HEK293T (cell line): ENCODE data around the gene TSKU.

ENCODE experiments used
- CTCF ChIA-PET: fragments of 350-600 bp; formaldehyde crosslinking; extraction: SDS; loops from one replicate; lab custom pipeline; 2021; ENCODE audit warnings: antibody characterized with exemption, inconsistent platforms; lab: Yijun Ruan, JAX
- POLR2A ChIA-PET: fragments of 350-600 bp; formaldehyde crosslinking; extraction: SDS; loops from one replicate; lab custom pipeline; 2020; ENCODE audit warnings: antibody characterized with exemption, inconsistent platforms; lab: Yijun Ruan, JAX
- DNase-seq: peaks from one replicate; pipeline ENCODE4 v3.0.0; 2012; ENCODE audit warnings: mixed read lengths; ENCODE audit errors: extremely low spot score
- ARNT ChIP-seq: fragments of 450-650 bp; IDR thresholded peaks from 2 replicates; pipeline ENCODE4 v1.6.1; 2017; ENCODE audit warnings: mild to moderate bottlenecking
- BHLHE40 ChIP-seq: fragments of 450-650 bp; IDR thresholded peaks from 2 replicates; pipeline ENCODE4 v1.6.1; 2016; ENCODE audit warnings: mild to moderate bottlenecking, moderate library complexity, borderline replicate concordance
- CTBP1 ChIP-seq: fragments of 450-650 bp; IDR thresholded peaks from 2 replicates; pipeline ENCODE4 v1.6.1; 2016; ENCODE audit warnings: borderline replicate concordance
- ELF4 ChIP-seq: fragments of 450-650 bp; IDR thresholded peaks from 2 replicates; pipeline ENCODE4 v1.6.1; 2017; ENCODE audit warnings: antibody characterized with exemption
- FOXA1 ChIP-seq: fragments of 450-650 bp; IDR thresholded peaks from 2 replicates; pipeline ENCODE4 v1.6.1; 2016; ENCODE audit warnings: mild to moderate bottlenecking
- FOXK2 ChIP-seq: fragments of 450-650 bp; IDR thresholded peaks from 2 replicates; pipeline ENCODE4 v1.6.1; 2016; ENCODE audit warnings: mild to moderate bottlenecking
- FOXM1 ChIP-seq: fragments of 450-650 bp; IDR thresholded peaks from 2 replicates; pipeline ENCODE4 v1.6.1; 2017; ENCODE audit warnings: mild to moderate bottlenecking, borderline replicate concordance
- HDGF ChIP-seq: fragments of 450-650 bp; IDR thresholded peaks from 2 replicates; pipeline ENCODE4 v1.6.1; 2017; ENCODE audit warnings: antibody characterized with exemption, borderline replicate concordance
- L3MBTL2 ChIP-seq: fragments of 450-650 bp; conservative IDR thresholded peaks from 2 replicates; pipeline ENCODE4 v1.6.1; 2016; ENCODE audit warnings: mild to moderate bottlenecking
- LEF1 ChIP-seq: fragments of 450-650 bp; IDR thresholded peaks from 2 replicates; pipeline ENCODE4 v1.6.1; 2017; ENCODE audit warnings: mild to moderate bottlenecking, borderline replicate concordance
- NFRKB ChIP-seq: fragments of 450-650 bp; IDR thresholded peaks from 2 replicates; pipeline ENCODE4 v1.6.1; 2016; ENCODE audit warnings: mild to moderate bottlenecking, moderate library complexity
- SP1 ChIP-seq: fragments of 450-650 bp; IDR thresholded peaks from 2 replicates; pipeline ENCODE4 v1.6.1; 2017
- SUZ12 ChIP-seq: fragments of 450-650 bp; IDR thresholded peaks from 2 replicates; pipeline ENCODE4 v1.6.1; 2016; ENCODE audit warnings: mild to moderate bottlenecking
- TARDBP ChIP-seq: fragments of 450-650 bp; IDR thresholded peaks from 2 replicates; pipeline ENCODE4 v1.6.1; 2016
- ZNF384 ChIP-seq: fragments of 450-650 bp; IDR thresholded peaks from 2 replicates; pipeline ENCODE4 v1.6.1; 2016
- TF ChIP-seq, protein P1 (sequence below): fragments of 450-650 bp; IDR thresholded peaks from 2 replicates; pipeline ENCODE4 v1.6.1; 2016

TSKU gene

DNA sequence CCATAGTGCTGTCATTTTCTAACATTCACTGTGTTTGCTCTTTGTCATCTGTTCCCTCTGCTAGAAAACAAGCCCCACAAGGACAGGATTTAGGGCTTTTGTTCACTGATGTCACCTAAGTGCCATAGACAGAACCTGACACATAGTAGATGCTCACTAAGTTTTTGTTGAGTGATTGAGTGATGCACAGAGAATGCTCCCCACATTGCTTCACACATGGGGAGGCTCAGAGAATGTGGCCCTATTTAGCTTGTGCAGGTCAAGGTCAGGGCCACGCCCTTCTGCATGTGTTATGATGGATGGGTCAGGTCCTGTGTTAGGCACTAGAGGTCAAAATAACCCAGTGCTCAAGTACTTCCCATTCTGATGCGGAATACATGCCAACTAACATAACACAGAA is 33.1 kb upstream of the TSKU start:
- ChIA-PET CTCF (no interaction called here), POLR2A (no interaction called here)
- TF ChIP-seq SP1 (no peak), L3MBTL2 (no peak), CTBP1 (no peak), TARDBP (no peak)

DNA sequence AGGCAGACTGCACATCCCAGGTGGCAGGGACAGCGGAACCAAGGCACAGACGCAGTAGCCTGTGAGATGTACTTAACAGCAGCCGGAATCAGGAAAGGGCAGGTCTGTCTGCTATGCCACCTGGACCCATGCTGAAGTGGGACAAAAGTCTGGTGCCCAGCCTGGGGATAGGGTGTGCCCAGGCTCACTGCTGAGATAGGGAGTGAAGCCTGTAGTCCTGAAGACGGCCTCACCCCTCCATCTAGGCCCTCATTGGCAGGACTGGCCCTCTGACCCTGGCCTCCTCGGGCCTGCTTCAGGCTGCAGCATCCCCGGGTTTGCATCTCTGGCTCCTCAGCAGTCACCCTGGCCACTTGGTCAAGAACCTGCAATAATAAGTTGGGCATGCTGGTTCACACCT is 32.4 kb upstream of the TSKU start:
- POLR2A ChIA-PET, result no interaction called here
- CTCF ChIA-PET, result no interaction called here
- TF ChIP-seq L3MBTL2, result no peak
- TF ChIP-seq FOXK2, result no peak
- TF ChIP-seq HDGF, result no peak
- TF ChIP-seq, protein P1, sequence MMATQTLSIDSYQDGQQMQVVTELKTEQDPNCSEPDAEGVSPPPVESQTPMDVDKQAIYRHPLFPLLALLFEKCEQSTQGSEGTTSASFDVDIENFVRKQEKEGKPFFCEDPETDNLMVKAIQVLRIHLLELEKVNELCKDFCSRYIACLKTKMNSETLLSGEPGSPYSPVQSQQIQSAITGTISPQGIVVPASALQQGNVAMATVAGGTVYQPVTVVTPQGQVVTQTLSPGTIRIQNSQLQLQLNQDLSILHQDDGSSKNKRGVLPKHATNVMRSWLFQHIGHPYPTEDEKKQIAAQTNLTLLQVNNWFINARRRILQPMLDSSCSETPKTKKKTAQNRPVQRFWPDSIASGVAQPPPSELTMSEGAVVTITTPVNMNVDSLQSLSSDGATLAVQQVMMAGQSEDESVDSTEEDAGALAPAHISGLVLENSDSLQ, result no peak
- DNase-seq, result no peak

More for the DNA sequence above, 33.1 kb upstream of the TSKU start:
- no peak for DNase-seq

DNA sequence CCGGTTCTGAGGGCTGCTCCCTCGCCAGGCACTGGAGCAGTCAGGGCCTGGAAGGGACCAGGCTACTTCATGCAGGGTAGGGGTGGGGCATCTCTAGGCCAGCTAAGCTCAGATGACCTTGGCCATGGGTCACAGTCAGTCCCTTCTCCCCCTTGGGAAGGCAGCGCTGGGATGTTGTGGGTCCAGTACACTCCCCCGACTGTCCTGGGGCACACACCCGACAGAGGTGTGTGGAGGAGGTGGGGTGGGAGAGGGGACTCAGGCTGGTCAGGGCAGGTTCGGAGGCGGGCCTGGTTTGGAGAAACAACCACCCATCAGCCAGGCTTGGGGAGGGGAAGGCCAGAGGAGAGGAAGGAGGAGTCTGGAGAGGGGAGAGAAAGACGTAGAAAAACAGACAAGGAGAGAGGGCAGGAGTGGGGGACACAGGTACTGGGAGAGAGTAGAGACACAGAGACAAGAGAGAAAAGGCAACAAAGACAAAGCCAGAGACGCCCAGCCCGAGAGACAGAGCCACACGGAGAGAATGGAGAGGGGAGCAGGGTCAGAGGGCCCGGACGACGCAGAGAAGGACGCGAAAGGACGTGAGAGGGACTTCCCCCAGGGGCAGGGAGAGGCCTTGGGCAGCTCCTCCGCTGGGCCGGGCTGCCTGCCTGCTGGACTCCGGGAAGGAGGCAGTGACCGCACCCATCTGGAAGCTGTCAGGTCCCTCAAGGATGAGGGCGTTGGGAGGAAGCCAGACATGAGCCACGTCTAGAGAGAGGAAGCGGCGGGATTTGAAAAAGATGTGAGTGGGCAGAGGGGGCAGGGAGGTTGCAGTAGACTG is 30.6 kb upstream of the TSKU start:
- ChIA-PET POLR2A (interaction anchor here (1.7 kb wide), 1 partner anchor 17 kb away, joined by 4 read pairs; no protein-coding TSS in a partner anchor), CTCF (no interaction called here)
- TF ChIP-seq FOXM1, result no peak
- TF ChIP-seq FOXA1, result no peak
- TF ChIP-seq ELF4, result no peak
- TF ChIP-seq L3MBTL2, result no peak
- no peak for TF ChIP-seq LEF1
- no peak for TF ChIP-seq SP1
- TF ChIP-seq BHLHE40, result no peak
- TF ChIP-seq ARNT, result no peak
- no peak for TF ChIP-seq FOXK2
- TF ChIP-seq ZNF384, result no peak
- no peak for TF ChIP-seq NFRKB
- DNase-seq, result no peak

DNA sequence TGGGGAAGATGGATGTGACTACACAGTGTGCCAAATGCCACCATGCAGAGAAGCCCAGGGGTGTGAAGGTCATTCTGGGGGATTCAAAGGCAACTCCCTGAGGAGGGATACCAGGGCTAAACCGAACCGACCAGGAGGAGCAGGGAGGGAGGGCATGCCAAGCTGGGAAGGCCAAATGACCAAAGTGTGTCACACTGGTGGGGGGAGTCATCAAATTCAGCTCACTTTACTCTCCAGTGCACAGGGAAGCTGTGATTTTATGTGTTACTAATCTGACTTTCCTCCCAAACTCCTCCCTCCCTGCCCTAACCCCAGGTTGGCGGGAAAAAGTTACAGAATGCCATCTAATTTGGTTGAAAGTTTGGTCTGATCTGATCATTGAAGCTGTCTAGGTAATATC is 29.7 kb upstream of the TSKU start:
- no peak for TF ChIP-seq TARDBP
- TF ChIP-seq SUZ12, result no peak
- TF ChIP-seq ZNF384, result no peak
- TF ChIP-seq SP1, result no peak
- TF ChIP-seq FOXM1, result no peak
- TF ChIP-seq ELF4, result no peak
- TF ChIP-seq, protein P1, result no peak
- no peak for TF ChIP-seq NFRKB
- no peak for TF ChIP-seq FOXA1
- POLR2A ChIA-PET, result no interaction called here

DNA sequence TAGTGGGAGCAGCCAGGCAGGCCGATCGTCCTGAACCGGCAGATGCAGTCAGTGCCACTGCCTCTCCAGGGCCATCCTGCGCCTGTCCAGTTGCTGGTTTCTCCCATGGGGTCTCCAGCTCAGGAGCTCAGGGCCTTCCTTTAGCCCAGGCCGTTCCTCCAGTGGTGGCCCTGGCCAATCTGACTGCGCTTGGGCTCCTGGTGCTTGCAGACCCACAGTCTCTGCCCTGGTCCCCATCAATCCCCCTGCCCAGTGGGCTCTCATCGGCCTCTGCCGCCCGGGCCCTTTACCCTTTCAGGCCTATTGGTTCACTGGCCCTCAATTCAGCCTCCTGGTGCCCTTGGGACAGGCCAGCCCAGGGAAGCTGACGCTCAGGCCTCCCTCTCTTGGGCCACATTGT is 29.2 kb upstream of the TSKU start:
- DNase-seq, result no peak
- ChIA-PET CTCF (no interaction called here), POLR2A (no interaction called here)
- TF ChIP-seq NFRKB, result no peak
- no peak for TF ChIP-seq L3MBTL2
- TF ChIP-seq ARNT, result no peak
- no peak for TF ChIP-seq FOXK2
- TF ChIP-seq TARDBP, result no peak
- no peak for TF ChIP-seq ZNF384
- no peak for TF ChIP-seq CTBP1
- TF ChIP-seq ELF4, result no peak
- TF ChIP-seq BHLHE40, result no peak
- TF ChIP-seq LEF1, result no peak
- TF ChIP-seq FOXM1, result no peak
- no peak for TF ChIP-seq HDGF
- no peak for TF ChIP-seq SP1
- TF ChIP-seq, protein P1, result no peak

More for the DNA sequence above, 29.7 kb upstream of the TSKU start:
- DNase-seq, result no peak
- CTCF ChIA-PET, result no interaction called here

DNA sequence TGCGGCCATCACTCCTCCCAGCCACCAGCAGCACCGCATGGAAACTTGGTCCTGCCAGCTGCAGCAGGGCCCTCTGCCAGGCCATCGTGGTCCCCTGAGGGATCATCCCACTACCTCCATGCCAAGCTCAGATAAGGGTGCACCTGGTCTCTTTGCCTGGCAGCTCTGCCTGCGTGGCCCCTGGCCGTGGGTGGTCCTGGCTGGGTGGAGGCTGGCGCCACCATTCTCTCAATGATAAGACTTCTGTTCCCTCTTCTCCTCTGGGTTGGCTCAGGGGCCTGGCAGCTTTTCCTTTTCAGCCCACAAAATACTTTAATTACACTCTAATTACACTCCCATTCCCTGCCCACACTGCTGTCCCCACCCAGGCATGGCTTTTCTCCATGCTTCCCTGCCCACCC is 26.8 kb upstream of the TSKU start:
- POLR2A ChIA-PET, result no interaction called here
- CTCF ChIA-PET, result no interaction called here
- DNase-seq, result no peak
- no peak for TF ChIP-seq L3MBTL2

DNA sequence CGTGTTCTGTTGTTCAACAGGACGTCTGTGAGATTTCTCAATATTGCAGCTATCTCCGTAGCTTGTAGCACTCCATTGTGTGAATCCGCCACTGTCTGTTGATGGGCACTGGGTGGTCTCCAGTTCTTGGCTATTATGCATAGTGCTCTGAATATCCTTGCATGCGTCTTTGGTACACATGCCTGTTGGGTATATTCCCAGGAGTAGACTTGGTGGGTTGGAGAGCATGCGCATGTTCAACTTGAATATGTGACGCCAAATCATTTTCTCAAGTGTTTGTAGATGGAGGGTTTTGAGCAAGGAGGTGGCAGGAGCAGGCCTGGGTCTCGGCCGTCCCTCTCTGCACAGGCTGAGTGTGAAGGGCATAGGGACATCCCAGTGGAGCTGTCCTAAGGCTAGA is 24.8 kb upstream of the TSKU start:
- ChIA-PET POLR2A (no interaction called here), CTCF (no interaction called here)
- DNase-seq, result no peak
- TF ChIP-seq BHLHE40, result no peak
- no peak for TF ChIP-seq ARNT
- TF ChIP-seq SP1, result no peak
- TF ChIP-seq, protein P1, result no peak
- no peak for TF ChIP-seq ZNF384
- TF ChIP-seq ELF4, result no peak
- TF ChIP-seq LEF1, result no peak
- no peak for TF ChIP-seq L3MBTL2
- no peak for TF ChIP-seq NFRKB
- TF ChIP-seq FOXM1, result no peak
- TF ChIP-seq CTBP1, result no peak
- TF ChIP-seq FOXK2, result no peak
